ENCODE data around the gene DAPK2. TPM values are rescaled to one million over a fixed set of nuclear protein-coding genes. Genes with fewer than 3 reads are reported as not detected.
A peak's percentile ranks its signal among the peaks of the same experiment; 100 is the strongest.

The DAPK2 gene
- polyA plus RNA-seq, 2 of the 4 experiments (the other 2 are of a cell fraction): 3.1 to 4.8 TPM

DNA sequence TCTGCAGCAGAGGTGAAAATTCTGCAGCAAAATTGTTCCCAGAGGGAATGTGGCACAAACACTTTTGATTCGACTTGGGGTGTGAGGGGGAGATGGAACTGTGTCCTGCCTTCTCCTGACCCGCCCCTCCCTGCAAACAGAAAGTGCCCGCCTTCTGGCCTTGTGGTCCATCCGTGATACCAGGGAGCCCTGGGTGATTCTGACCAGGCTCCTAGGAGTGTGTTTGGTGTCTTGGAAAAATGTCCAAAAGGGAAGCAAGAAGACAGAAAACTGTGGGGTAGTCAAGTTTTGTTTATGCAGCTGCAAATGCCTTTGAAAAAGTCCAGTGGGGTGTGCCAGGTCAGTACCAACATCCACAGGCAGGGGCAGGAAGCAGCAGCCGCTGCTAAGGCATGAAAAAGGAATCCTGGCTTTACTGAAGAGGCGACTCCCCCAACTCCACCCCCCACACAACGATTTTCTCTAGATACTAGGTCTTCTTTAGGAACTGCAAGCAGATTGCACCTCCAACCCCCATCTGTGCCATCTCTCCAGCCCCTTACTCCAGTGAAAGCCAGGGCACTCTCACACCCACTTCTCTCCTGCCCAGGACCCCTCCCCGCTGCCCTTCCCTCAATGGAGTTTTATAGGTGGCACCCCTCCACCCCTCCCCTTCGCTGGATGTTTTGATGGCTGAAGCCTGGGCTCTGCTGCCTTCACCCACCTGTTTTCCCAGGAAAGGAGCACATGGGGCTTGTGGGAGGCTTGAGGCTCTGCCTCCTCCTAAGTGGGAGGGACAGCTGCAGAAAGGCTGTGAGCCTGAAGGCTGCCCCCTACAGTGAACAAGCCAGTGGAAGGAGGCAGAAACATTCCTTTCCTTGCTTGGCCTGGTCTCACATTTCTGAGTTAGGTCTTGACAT is 130.2 kb downstream of the DAPK2 start:
- Histone ChIP-seq H3K27ac (0 out of 6 replicates have a peak overlapping the region, but pooled peaks of 1 of the 2 experiments have one; percentile 20), H3K4me2 (no peak overlapping the region), H3K4me3 (no peak overlapping the region), H3K4me1 (peaks cover 11% of the 10 kb centered on the region; the same call in 2 of the 3 replicates), H3K9me3 (no peaks in the 10 kb centered on the region)
- 53% methylated on average over 9 of the region's 9 CpGs for WGBS (ENCODE audit: missing lambda C conversion rate)
- CTCF ChIA-PET: interaction anchor here (0.5 to 6.7 kb wide), 9 partner anchors 9 to 153 kb away, joined by 3 to 41 read pairs (median 4); partner anchors contain the start of gene DAPK2
- DNase-seq (ENCODE audit: low read depth in 1 of 2, low spot score in 1 of 2) (peak; percentile 47 to 59), ATAC-seq (peak; percentile 75 to 86; a peak in 5 of 6 replicates), FAIRE-seq (no peak)
- no peak for TF ChIP-seq KDM5A (IDR thresholded peaks at IDR 0.05)
- TF ChIP-seq EHF (CRISPR knock-in tag; IDR thresholded peaks at IDR 0.05): no peak
- no peak for TF ChIP-seq CBX8 (IDR thresholded peaks at IDR 0.05)
- TF ChIP-seq ELK1 (IDR thresholded peaks at IDR 0.05; ENCODE audit: low read depth, low read length): no peak
- no peak for TF ChIP-seq ZNF302 (CRISPR knock-in tag; IDR thresholded peaks at IDR 0.05)
- TF ChIP-seq CBX2 (IDR thresholded peaks at IDR 0.05; ENCODE audit: borderline replicate concordance, low read depth): no peak
- TF ChIP-seq ESRRA (IDR thresholded peaks at IDR 0.05; ENCODE audit: borderline replicate concordance, low read length): no peak
- no peak for TF ChIP-seq HEYL (CRISPR knock-in tag; IDR thresholded peaks at IDR 0.05)
- TF ChIP-seq GATA3 (IDR thresholded peaks at IDR 0.05; ENCODE audit: borderline replicate concordance): no peak
- TF ChIP-seq, protein P1, sequence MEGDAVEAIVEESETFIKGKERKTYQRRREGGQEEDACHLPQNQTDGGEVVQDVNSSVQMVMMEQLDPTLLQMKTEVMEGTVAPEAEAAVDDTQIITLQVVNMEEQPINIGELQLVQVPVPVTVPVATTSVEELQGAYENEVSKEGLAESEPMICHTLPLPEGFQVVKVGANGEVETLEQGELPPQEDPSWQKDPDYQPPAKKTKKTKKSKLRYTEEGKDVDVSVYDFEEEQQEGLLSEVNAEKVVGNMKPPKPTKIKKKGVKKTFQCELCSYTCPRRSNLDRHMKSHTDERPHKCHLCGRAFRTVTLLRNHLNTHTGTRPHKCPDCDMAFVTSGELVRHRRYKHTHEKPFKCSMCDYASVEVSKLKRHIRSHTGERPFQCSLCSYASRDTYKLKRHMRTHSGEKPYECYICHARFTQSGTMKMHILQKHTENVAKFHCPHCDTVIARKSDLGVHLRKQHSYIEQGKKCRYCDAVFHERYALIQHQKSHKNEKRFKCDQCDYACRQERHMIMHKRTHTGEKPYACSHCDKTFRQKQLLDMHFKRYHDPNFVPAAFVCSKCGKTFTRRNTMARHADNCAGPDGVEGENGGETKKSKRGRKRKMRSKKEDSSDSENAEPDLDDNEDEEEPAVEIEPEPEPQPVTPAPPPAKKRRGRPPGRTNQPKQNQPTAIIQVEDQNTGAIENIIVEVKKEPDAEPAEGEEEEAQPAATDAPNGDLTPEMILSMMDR (IDR thresholded peaks at IDR 0.05): no peak
- TF ChIP-seq CEBPB (IDR thresholded peaks at IDR 0.05): no peak
- TF ChIP-seq MAFK (IDR thresholded peaks at IDR 0.05; ENCODE audit: partially characterized antibody): no peak
- TF ChIP-seq BCL3 (IDR thresholded peaks at IDR 0.05): no peak
- TF ChIP-seq HOXB13 (CRISPR knock-in tag; IDR thresholded peaks at IDR 0.05; ENCODE audit: low read depth): no peak
- TF ChIP-seq RFX5 (IDR thresholded peaks at IDR 0.05): no peak
- POLR2A ChIA-PET: no interaction called here

DNA sequence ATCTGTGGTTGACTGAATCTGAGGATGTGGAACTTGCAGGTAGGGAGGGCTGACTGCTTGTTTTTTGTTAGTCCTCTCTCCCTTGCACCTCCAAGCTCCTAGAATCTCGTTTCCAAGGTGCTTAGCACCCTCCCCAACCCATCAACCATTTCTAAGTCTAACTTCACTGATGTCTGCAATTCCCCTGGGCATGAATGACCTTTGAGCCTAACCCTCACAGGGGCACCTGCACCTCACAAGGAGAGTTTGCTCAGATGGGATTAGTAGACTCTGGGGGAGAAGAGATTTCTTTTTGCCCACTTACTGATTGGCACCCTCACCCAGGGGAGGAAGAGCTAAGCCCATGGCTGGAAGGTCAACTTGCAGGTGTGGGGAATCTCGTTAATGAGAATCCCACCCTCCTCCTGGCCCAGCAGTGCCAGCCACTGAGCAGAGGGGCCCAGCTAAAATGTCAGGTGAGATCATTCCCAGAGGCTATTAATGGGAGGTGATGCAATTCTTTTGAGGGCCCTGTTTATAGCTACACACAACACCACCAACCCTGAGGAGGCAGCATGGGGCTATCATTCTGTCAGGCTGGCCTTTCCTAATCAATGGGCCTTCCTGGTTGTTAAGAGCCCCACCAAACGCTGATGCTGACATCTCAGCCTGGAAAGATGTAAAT is 130.9 kb downstream of the DAPK2 start:
- 52% methylated on average over 3 of the region's 3 CpGs for WGBS (ENCODE audit: missing lambda C conversion rate)
- Histone ChIP-seq H3K27ac (no peak overlapping the region), H3K9me3 (no peaks in the 10 kb centered on the region), H3K4me3 (no peak overlapping the region), H3K4me2 (no peak overlapping the region), H3K4me1 (peaks cover 12% of the 10 kb centered on the region)
- ChIA-PET POLR2A (no interaction called here), CTCF (interaction anchor here (0.5 to 6.7 kb wide), 8 partner anchors 10 to 152 kb away, joined by 3 to 41 read pairs (median 4); partner anchors contain the start of gene DAPK2)
- FAIRE-seq (no peak), ATAC-seq (peak in 1 of 2 experiments; percentile 8; a peak in 1 of 6 replicates), DNase-seq (ENCODE audit: low read depth in 1 of 2, low spot score in 1 of 2) (no peak)
- TF ChIP-seq KDM5A (IDR thresholded peaks at IDR 0.05) (no peak), MAZ (IDR thresholded peaks at IDR 0.05; ENCODE audit: borderline replicate concordance, low read depth, low read length) (no peak), ZFP36 (IDR thresholded peaks at IDR 0.05; ENCODE audit: borderline replicate concordance, partially characterized antibody) (no peak), NFE2L2 (conservative IDR thresholded peaks at IDR 0.05; ENCODE audit: low read length) (no peak), HES2 (IDR thresholded peaks at IDR 0.05) (no peak), RNF2 (IDR thresholded peaks at IDR 0.05; ENCODE audit: borderline replicate concordance, low read depth) (no peak), CHD4 (IDR thresholded peaks at IDR 0.05; ENCODE audit: borderline replicate concordance) (no peak), EP300 (IDR thresholded peaks at IDR 0.05) (no peak), ZC3H11A (IDR thresholded peaks at IDR 0.05) (no peak), KDM1A (IDR thresholded peaks at IDR 0.05; ENCODE audit: low read depth) (no peak), HOXB13 (CRISPR knock-in tag; IDR thresholded peaks at IDR 0.05; ENCODE audit: low read depth) (no peak), GATA3 (IDR thresholded peaks at IDR 0.05; ENCODE audit: borderline replicate concordance) (no peak)
- TF ChIP-seq, protein P1 (IDR thresholded peaks at IDR 0.05): no peak
- TF ChIP-seq, protein P2, sequence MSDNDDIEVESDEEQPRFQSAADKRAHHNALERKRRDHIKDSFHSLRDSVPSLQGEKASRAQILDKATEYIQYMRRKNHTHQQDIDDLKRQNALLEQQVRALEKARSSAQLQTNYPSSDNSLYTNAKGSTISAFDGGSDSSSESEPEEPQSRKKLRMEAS (IDR thresholded peaks at IDR 0.05): no peak

Measured in A549 (cell line).